HS-5 (cell line): Measurements from ENCODE around the gene LMTK3.
"Not testable (repeated sequence)": the region's sequence is repeated elsewhere in the genome, so short reads cannot be mapped to it uniquely, and the experiment has no call there.

ENCODE experiments used
- DNase-seq: peaks from one replicate; pipeline ENCODE4 v3.0.0-alpha.2; 2012; ENCODE audit warnings: low read depth

Gene LMTK3

GRCh38 chr19:48486706-48487105, 24.9 kb downstream of the LMTK3 start:
- DNase-seq = not testable (repeated sequence)

GRCh38 chr19:48484931-48485612, 26.6 kb downstream of the LMTK3 start:
- no peak for DNase-seq

- no peak for DNase-seq
Measured at GRCh38 chr19:48484247-48484893, 27.3 kb downstream of the LMTK3 start.

- DNase-seq = no peak
Measured at GRCh38 chr19:48483301-48483700, 28.3 kb downstream of the LMTK3 start.

- no peak for DNase-seq
Measured at GRCh38 chr19:48481846-48482639, 29.6 kb downstream of the LMTK3 start.

GRCh38 chr19:48480558-48481500, 30.8 kb downstream of the LMTK3 start:
- DNase-seq = no peak

GRCh38 chr19:48480183-48480557, 31.5 kb downstream of the LMTK3 start:
- DNase-seq = no peak

GRCh38 chr19:48479686-48480085, 31.9 kb downstream of the LMTK3 start:
- no peak for DNase-seq

GRCh38 chr19:48478339-48479256, 33.0 kb downstream of the LMTK3 start:
- no peak for DNase-seq

- no peak for DNase-seq
Measured at GRCh38 chr19:48477698-48478338, 33.8 kb downstream of the LMTK3 start.

- DNase-seq = no peak
Measured at GRCh38 chr19:48477067-48477685, 34.5 kb downstream of the LMTK3 start.

- no peak for DNase-seq
Measured at GRCh38 chr19:48476176-48476575, 35.5 kb downstream of the LMTK3 start.

GRCh38 chr19:48475369-48476068, 36.1 kb downstream of the LMTK3 start:
- no peak for DNase-seq

GRCh38 chr19:48474084-48474592, 37.5 kb downstream of the LMTK3 start:
- DNase-seq = no peak

- no peak for DNase-seq
Measured at GRCh38 chr19:48473161-48473966, 38.3 kb downstream of the LMTK3 start.

GRCh38 chr19:48471836-48472235, 39.8 kb downstream of the LMTK3 start:
- DNase-seq = no peak

GRCh38 chr19:48470856-48471255, 40.8 kb downstream of the LMTK3 start:
- DNase-seq = no peak
